Measurements from ENCODE around the gene CDCA4. TPM values are rescaled to one million over a fixed set of nuclear protein-coding genes. Genes with fewer than 3 reads are reported as not detected.
A peak's percentile ranks its signal among the peaks of the same experiment; 100 is the strongest.

Gene CDCA4
- total and polyA plus RNA-seq, 9 donors, result 15.6 to 28.0 (median 22.3) TPM

GRCh38 chr14:105050551-105050897 is 29.6 kb upstream of the CDCA4 start:
- DNase-seq, result no peak
- no peaks in the 10 kb centered on the region for H3K36me3 ChIP-seq (ENCODE audit: control insufficient read depth, insufficient read depth, low read length)
- no peak overlapping the region for H3K4me3 ChIP-seq (ENCODE audit: low read length)
- H3K9me3 ChIP-seq (replicated peaks; ENCODE audit: control insufficient read depth, low read depth, low read length), result no peaks in the 10 kb centered on the region
- no peak overlapping the region for H3K27ac ChIP-seq (ENCODE audit: low read length)
- WGBS (ENCODE audit: insufficient coverage), result 81% methylated on average over 6 of the region's 10 CpGs
- H3K4me1 ChIP-seq (ENCODE audit: control insufficient read depth, insufficient read depth, low read length), result peaks cover 8% of the 10 kb centered on the region
- H3K27me3 ChIP-seq (ENCODE audit: control insufficient read depth, insufficient read depth, low read length), result peaks cover 5% of the 10 kb centered on the region

GRCh38 chr14:105049753-105050550 is 29.1 kb upstream of the CDCA4 start:
- Histone ChIP-seq H3K4me3 (ENCODE audit: low read length) (no peak overlapping the region), H3K9me3 (replicated peaks; ENCODE audit: control insufficient read depth, low read depth, low read length) (no peaks in the 10 kb centered on the region), H3K27me3 (ENCODE audit: control insufficient read depth, insufficient read depth, low read length) (peaks cover 4% of the 10 kb centered on the region), H3K4me1 (ENCODE audit: control insufficient read depth, insufficient read depth, low read length) (peaks cover 8% of the 10 kb centered on the region), H3K36me3 (ENCODE audit: control insufficient read depth, insufficient read depth, low read length) (no peaks in the 10 kb centered on the region), H3K27ac (ENCODE audit: low read length) (no peak overlapping the region)
- WGBS (ENCODE audit: insufficient coverage), result 78% methylated on average over 23 of the region's 25 CpGs
- no peak for DNase-seq

DNA sequence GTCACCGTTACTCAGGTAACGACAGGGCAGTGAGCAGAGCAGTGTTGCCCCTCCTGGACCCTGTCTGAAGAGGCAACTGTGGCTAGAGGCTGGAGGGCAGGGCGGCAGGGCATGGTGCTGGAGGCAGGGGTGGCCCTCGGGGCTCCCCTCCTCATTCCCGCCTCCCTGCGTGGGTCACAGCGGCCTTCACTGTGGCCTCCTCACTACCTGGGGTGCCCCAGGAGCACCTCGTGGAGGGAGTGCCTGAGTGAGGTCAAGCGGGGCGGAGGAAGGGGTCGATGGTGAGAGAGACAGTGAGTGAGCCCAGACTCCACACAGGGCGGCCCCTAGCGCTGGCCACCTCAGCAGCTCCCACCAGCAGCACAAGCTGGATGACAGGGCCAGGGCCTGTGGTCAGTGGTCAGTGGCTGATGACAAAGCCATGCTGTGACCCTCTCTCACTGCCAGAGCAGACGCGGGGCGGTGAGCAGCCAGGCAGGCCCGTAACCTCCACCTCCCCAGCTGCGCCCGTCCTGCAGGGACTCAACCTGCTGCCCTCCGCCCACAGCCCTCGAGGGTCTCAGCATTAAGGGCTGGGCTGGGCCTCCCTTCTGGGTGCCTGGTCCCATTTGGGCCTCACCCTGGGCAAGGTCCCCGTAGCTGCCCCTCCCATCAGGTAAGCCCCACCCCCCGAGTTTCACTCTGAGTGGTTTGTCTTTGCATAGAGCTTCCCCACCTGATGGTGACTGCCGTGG is 26.6 kb upstream of the CDCA4 start:
- Histone ChIP-seq H3K4me3 (ENCODE audit: low read length) (no peak overlapping the region), H3K27ac (ENCODE audit: low read length) (no peak overlapping the region), H3K36me3 (ENCODE audit: control insufficient read depth, insufficient read depth, low read length) (no peaks in the 10 kb centered on the region), H3K9me3 (replicated peaks; ENCODE audit: control insufficient read depth, low read depth, low read length) (no peaks in the 10 kb centered on the region), H3K4me1 (ENCODE audit: control insufficient read depth, insufficient read depth, low read length) (peaks cover 8% of the 10 kb centered on the region), H3K27me3 (ENCODE audit: control insufficient read depth, insufficient read depth, low read length) (peaks cover 16% of the 10 kb centered on the region)
- WGBS (ENCODE audit: insufficient coverage), result 75% methylated on average over 19 of the region's 24 CpGs
- DNase-seq, result no peak

GRCh38 chr14:105046891-105047282 is 26.0 kb upstream of the CDCA4 start:
- peaks cover 20% of the 10 kb centered on the region for H3K27me3 ChIP-seq (ENCODE audit: control insufficient read depth, insufficient read depth, low read length)
- H3K4me3 ChIP-seq (ENCODE audit: low read length), result no peak overlapping the region
- 94% methylated on average over 6 of the region's 9 CpGs for WGBS (ENCODE audit: insufficient coverage)

DNA sequence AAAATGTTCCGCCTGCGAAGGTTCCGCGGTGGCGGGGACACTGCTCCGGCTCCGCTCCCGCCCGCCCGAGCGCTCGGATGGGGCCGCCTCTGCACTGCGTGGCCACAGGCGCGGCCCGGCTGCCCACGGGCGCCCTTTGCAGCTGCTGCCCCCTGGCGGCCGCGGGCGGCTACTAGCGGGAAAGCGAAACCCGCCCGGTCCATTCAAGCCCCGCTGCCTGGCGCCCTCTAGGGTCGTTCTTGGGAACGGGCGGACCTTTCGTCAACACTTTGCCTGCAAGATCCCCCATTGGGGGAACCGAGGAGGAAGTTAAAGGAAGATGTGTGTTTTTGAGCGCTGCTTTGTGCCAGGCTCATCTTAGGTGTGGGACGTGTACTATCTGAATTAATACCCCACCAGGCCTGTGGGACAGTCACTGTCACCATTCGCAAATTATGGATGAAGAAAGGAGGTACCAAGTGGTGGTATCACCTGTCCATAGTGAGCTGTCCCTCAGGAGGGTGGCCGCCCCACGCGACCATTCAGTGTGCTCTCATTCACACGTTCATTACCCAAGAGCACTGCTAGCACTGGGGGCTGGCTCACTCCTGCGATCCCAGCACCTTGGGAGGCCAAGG is 24.9 kb upstream of the CDCA4 start:
- DNase-seq, result peak; percentile 92
- Histone ChIP-seq H3K36me3 (ENCODE audit: control insufficient read depth, insufficient read depth, low read length) (no peaks in the 10 kb centered on the region), H3K4me3 (ENCODE audit: low read length) (no peak overlapping the region), H3K27me3 (ENCODE audit: control insufficient read depth, insufficient read depth, low read length) (peaks cover 20% of the 10 kb centered on the region), H3K9me3 (replicated peaks; ENCODE audit: control insufficient read depth, low read depth, low read length) (no peaks in the 10 kb centered on the region), H3K4me1 (ENCODE audit: control insufficient read depth, insufficient read depth, low read length) (peaks cover 8% of the 10 kb centered on the region), H3K27ac (ENCODE audit: low read length) (no peak overlapping the region)
- WGBS (ENCODE audit: insufficient coverage), result 6% methylated on average over 38 of the region's 42 CpGs

More at GRCh38 chr14:105046891-105047282, 26.0 kb upstream of the CDCA4 start:
- DNase-seq, result no peak
- H3K9me3 ChIP-seq (replicated peaks; ENCODE audit: control insufficient read depth, low read depth, low read length), result no peaks in the 10 kb centered on the region
- H3K27ac ChIP-seq (ENCODE audit: low read length), result no peak overlapping the region
- H3K4me1 ChIP-seq (ENCODE audit: control insufficient read depth, insufficient read depth, low read length), result peaks cover 8% of the 10 kb centered on the region
- no peaks in the 10 kb centered on the region for H3K36me3 ChIP-seq (ENCODE audit: control insufficient read depth, insufficient read depth, low read length)

GRCh38 chr14:105043641-105044040 is 22.8 kb upstream of the CDCA4 start:
- Histone ChIP-seq H3K4me1 (ENCODE audit: control insufficient read depth, insufficient read depth, low read length) (peaks cover 3% of the 10 kb centered on the region), H3K27ac (ENCODE audit: low read length) (no peak overlapping the region), H3K27me3 (ENCODE audit: control insufficient read depth, insufficient read depth, low read length) (peaks cover 27% of the 10 kb centered on the region), H3K9me3 (replicated peaks; ENCODE audit: control insufficient read depth, low read depth, low read length) (no peaks in the 10 kb centered on the region), H3K4me3 (ENCODE audit: low read length) (no peak overlapping the region), H3K36me3 (ENCODE audit: control insufficient read depth, insufficient read depth, low read length) (no peaks in the 10 kb centered on the region)
- DNase-seq, result no peak
- WGBS (ENCODE audit: insufficient coverage), result no CpG with 5 or more reads among the region's 7 CpGs

- Histone ChIP-seq H3K27ac (ENCODE audit: low read length) (no peak overlapping the region), H3K4me3 (ENCODE audit: low read length) (no peak overlapping the region), H3K9me3 (replicated peaks; ENCODE audit: control insufficient read depth, low read depth, low read length) (no peaks in the 10 kb centered on the region), H3K36me3 (ENCODE audit: control insufficient read depth, insufficient read depth, low read length) (no peaks in the 10 kb centered on the region), H3K4me1 (ENCODE audit: control insufficient read depth, insufficient read depth, low read length) (peaks cover 3% of the 10 kb centered on the region), H3K27me3 (ENCODE audit: control insufficient read depth, insufficient read depth, low read length) (peaks cover 30% of the 10 kb centered on the region)
- no peak for DNase-seq
- 76% methylated on average over 17 of the region's 17 CpGs for WGBS (ENCODE audit: insufficient coverage)
Measured at GRCh38 chr14:105042813-105043212, 21.9 kb upstream of the CDCA4 start.

DNA sequence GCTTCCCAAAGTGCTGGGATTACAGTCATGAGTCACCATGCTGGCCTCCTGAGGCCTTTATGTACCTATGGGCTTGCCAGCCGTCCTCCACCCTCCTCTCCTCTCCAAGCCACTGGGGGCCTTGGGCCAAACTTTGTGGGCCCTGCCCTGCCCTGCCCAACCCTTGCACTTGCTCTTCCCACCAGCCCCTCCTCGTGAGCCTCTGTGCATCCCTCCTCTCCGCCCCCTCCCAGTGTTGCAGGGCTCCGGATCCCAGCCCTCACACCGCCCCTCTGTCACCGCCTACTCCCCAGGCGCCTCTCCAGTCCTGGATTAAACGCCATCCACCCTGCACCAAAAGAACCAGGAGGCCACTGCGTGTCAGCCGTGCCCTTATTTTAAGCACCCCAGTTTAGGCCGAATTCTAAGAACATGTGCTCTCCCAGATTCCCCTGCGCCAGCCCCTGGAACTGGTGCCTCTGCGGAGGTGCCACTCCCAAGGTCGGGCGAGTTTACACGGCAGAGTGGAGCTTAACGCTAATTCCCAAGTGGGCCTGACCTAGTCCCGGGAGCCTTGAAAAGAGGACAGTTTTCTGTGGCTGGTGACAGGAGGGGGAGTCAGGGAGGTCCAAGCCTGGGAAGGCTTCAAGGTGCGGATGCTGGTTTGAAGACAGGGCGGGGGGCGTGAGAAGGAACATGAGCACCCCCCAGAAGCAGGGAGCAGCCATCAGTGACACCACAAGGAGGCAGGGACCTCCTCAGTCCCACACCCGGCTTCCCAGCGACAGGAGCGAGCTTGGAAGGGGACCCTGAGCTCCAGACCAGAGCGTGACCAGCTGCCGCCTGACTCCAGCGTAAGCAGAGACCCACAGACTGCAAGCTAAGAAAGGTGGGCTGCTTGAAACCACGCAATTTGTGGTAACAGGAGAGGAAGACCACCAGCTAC is 21.2 kb upstream of the CDCA4 start:
- Histone ChIP-seq H3K27ac (ENCODE audit: low read length) (no peak overlapping the region), H3K4me3 (ENCODE audit: low read length) (no peak overlapping the region), H3K36me3 (ENCODE audit: control insufficient read depth, insufficient read depth, low read length) (no peaks in the 10 kb centered on the region), H3K9me3 (replicated peaks; ENCODE audit: control insufficient read depth, low read depth, low read length) (no peaks in the 10 kb centered on the region), H3K4me1 (ENCODE audit: control insufficient read depth, insufficient read depth, low read length) (peaks cover 3% of the 10 kb centered on the region), H3K27me3 (ENCODE audit: control insufficient read depth, insufficient read depth, low read length) (peaks cover 32% of the 10 kb centered on the region)
- DNase-seq, result no peak
- WGBS (ENCODE audit: insufficient coverage), result 66% methylated on average over 27 of the region's 28 CpGs

DNA sequence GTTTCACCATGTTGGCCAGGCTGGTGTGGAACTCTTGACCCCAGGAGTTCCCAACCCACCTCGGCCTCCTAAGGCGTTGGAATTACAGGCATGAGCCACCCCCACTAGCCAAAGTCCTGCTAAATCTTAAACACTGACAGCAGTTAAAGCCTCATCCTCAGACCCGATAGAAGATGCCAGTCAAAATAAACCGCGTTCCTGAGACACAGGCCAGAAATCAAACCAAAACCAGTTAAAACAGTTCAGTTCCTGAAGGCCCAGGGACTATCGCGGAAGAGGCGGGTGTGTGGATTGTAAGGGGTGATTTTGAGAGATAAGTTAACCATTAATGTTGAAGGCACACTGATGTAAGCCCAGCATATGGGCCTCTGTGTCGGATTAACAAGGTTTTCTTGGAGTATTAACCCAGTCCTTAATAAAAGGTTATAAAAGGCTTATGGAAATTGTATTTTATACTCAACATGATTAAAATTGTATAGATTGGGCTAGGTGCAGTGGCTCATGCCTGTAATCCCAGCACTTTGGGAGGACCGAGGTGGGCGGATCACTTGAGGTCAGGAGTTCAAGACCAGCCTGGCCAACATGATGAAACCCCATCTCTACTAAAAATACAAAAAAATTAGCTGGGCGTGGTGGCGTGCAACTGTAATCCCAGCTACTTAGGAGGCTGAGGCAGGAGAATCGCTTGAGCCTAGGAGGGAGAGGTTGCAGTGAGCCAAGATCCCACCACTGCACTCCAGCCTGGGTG is 18.7 kb upstream of the CDCA4 start:
- Histone ChIP-seq H3K27ac (ENCODE audit: low read length) (no peak overlapping the region), H3K4me1 (ENCODE audit: control insufficient read depth, insufficient read depth, low read length) (no peaks in the 10 kb centered on the region), H3K9me3 (replicated peaks; ENCODE audit: control insufficient read depth, low read depth, low read length) (no peaks in the 10 kb centered on the region), H3K4me3 (ENCODE audit: low read length) (no peak overlapping the region), H3K27me3 (ENCODE audit: control insufficient read depth, insufficient read depth, low read length) (peaks cover 33% of the 10 kb centered on the region), H3K36me3 (ENCODE audit: control insufficient read depth, insufficient read depth, low read length) (no peaks in the 10 kb centered on the region)
- DNase-seq, result no peak
- WGBS (ENCODE audit: insufficient coverage), result 75% methylated on average over 6 of the region's 14 CpGs
